ENCODE measurements around the gene NIM1K.
"Not testable (repeated sequence)": the region's sequence is repeated elsewhere in the genome, so short reads cannot be mapped to it uniquely, and the experiment has no call there.

NIM1K gene

DNA sequence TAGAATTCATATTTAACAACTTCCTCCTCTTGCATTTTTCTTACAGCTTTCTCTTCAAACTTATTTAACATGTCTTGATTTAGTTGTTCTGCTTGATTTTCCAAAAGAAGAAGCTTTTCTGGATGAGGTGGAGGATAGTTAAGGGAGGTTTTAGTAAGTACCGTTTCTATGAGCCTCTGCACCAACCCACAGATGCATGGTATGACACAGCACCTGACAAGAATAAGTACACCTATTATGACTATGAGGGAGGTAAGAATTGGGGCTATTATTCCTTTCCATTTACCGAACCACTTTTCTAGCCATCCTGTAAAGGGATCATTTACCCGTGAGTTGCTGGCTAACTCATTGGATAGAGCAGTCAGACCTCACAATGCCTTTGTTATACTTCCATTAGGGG is 123.7 kb downstream of the NIM1K start:
- no peak overlapping the region for H3K4me3 ChIP-seq (ENCODE audit: low read length)
- H3K27me3 ChIP-seq (replicated peaks; ENCODE audit: control insufficient read depth, insufficient read depth, low read length): no peaks in the 10 kb centered on the region

DNA sequence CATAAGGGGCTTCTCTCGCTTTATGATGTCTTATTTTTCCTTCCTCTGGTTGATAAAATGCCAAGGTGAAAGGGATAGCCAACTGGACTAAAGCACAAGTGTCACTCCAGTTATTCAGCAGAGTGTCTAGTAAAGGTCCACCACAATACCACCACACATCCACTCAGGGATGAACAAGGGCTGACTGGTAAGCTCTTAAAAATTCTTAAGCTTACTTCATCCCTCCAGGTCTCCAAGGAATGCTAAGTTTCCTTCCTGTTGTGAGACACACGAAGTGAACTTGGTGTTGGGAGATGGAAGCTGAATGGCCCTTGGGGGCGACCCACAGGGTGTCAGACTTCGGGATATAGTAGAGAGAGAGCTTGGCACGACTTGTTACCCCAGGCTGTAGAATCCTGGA is 124.4 kb downstream of the NIM1K start:
- Histone ChIP-seq H3K4me3 (ENCODE audit: low read length) (no peak overlapping the region), H3K9me3 (ENCODE audit: control insufficient read depth, low read length) (no peaks in the 10 kb centered on the region), H3K36me3 (ENCODE audit: control insufficient read depth, insufficient read depth, low read length, severe bottlenecking) (no peaks in the 10 kb centered on the region), H3K27me3 (replicated peaks; ENCODE audit: control insufficient read depth, insufficient read depth, low read length) (no peaks in the 10 kb centered on the region), H3K9ac (ENCODE audit: low read length) (no peak overlapping the region), H3K4me1 (ENCODE audit: control insufficient read depth, insufficient read depth, low read length) (peaks cover 19% of the 10 kb centered on the region)
- DNase-seq (ENCODE audit: low read depth): no peak

More for the DNA sequence above, 123.7 kb downstream of the NIM1K start:
- no peak for DNase-seq (ENCODE audit: low read depth)
- peaks cover 25% of the 10 kb centered on the region for H3K4me1 ChIP-seq (ENCODE audit: control insufficient read depth, insufficient read depth, low read length)
- H3K9ac ChIP-seq (ENCODE audit: low read length): no peak overlapping the region
- peaks cover 5% of the 10 kb centered on the region for H3K36me3 ChIP-seq (ENCODE audit: control insufficient read depth, insufficient read depth, low read length, severe bottlenecking)
- H3K9me3 ChIP-seq (ENCODE audit: control insufficient read depth, low read length): no peaks in the 10 kb centered on the region

DNA sequence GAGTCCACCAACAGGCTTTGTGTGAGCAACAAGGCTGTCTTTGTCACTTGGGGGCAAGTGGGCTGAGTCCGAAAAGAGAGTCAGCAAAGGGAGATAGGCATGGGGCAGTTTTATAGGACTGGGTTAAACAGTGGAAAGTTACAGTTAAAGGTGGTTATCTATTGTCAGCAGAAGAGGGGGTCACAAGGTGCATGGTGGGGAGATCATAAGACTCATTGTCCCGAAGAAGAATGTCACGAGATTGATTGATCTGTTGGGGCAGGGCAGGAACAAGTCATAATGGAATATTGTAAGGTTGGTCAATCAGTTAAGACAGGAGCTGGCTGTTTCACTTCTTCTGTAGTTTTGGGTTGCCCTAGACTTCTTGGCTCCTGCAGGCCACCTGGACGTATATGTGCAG is 128.8 kb downstream of the NIM1K start:
- H3K27me3 ChIP-seq (replicated peaks; ENCODE audit: control insufficient read depth, insufficient read depth, low read length): no peaks in the 10 kb centered on the region
- H3K36me3 ChIP-seq (ENCODE audit: control insufficient read depth, insufficient read depth, low read length, severe bottlenecking): no peaks in the 10 kb centered on the region
- no peak overlapping the region for H3K4me3 ChIP-seq (ENCODE audit: low read length)
- DNase-seq (ENCODE audit: low read depth): no peak
- no peak overlapping the region for H3K9ac ChIP-seq (ENCODE audit: low read length)
- no peaks in the 10 kb centered on the region for H3K4me1 ChIP-seq (ENCODE audit: control insufficient read depth, insufficient read depth, low read length)
- H3K9me3 ChIP-seq (ENCODE audit: control insufficient read depth, low read length): no peaks in the 10 kb centered on the region

DNA sequence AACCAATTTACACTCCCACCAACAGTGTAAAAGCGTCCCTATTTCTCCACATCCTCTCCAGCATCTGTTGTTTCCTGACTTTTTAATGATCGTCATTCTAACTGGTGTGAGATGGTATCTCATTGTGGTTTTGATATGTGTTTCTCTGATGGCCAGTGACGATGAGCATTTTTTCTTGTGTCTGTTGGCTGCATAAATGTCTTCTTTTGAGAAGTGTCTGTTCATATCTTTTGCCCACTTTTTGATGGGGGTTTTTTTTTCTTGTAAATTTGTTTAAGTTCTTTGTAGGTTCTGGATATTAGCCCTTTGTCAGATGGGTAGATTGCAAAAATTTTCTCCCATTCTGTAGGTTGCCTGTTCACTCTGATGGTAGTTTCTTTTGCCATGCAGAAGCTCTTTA is 131.5 kb downstream of the NIM1K start:
- not testable (repeated sequence) for H3K36me3 ChIP-seq (ENCODE audit: control insufficient read depth, insufficient read depth, low read length, severe bottlenecking); H3K9me3 ChIP-seq (ENCODE audit: control insufficient read depth, low read length); H3K4me3 ChIP-seq (ENCODE audit: low read length); H3K27me3 ChIP-seq (replicated peaks; ENCODE audit: control insufficient read depth, insufficient read depth, low read length); DNase-seq (ENCODE audit: low read depth); H3K9ac ChIP-seq (ENCODE audit: low read length); H3K4me1 ChIP-seq (ENCODE audit: control insufficient read depth, insufficient read depth, low read length)

DNA sequence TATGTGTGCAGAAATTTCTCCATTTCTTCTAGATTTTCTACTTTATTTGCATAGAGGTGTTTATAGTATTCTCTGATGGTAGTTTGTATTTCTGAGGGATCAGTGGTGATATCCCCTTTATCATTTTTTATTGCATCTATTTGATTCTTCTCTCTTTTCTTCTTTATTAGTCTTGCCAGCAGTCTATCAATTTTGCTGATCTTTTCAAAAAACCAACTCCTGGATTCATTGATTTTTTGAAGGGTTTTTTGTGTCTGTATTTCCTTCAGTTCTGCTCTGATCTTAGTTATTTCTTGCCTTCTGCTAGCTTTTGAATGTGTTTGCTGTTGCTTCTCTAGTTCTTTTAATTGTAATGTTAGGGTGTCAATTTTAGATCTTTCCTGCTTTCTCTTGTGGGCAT is 133.6 kb downstream of the NIM1K start:
- DNase-seq (ENCODE audit: low read depth); H3K27me3 ChIP-seq (replicated peaks; ENCODE audit: control insufficient read depth, insufficient read depth, low read length); H3K9me3 ChIP-seq (ENCODE audit: control insufficient read depth, low read length); H3K4me3 ChIP-seq (ENCODE audit: low read length); H3K36me3 ChIP-seq (ENCODE audit: control insufficient read depth, insufficient read depth, low read length, severe bottlenecking); H3K4me1 ChIP-seq (ENCODE audit: control insufficient read depth, insufficient read depth, low read length); H3K9ac ChIP-seq (ENCODE audit: low read length): not testable (repeated sequence)

All from adipocyte (in vitro differentiated cells).